ENCODE data around the gene NMRK1. TPM values are rescaled to one million over a fixed set of nuclear protein-coding genes. Genes with fewer than 3 reads are reported as not detected.
A peak's percentile ranks its signal among the peaks of the same experiment; 100 is the strongest.

Gene NMRK1
- 23.3 and 28.4 TPM in 2 replicates for total RNA-seq (2014; rRNA removed; shearing (Covaris generic); ENCODE audit: low replicate concordance)

DNA sequence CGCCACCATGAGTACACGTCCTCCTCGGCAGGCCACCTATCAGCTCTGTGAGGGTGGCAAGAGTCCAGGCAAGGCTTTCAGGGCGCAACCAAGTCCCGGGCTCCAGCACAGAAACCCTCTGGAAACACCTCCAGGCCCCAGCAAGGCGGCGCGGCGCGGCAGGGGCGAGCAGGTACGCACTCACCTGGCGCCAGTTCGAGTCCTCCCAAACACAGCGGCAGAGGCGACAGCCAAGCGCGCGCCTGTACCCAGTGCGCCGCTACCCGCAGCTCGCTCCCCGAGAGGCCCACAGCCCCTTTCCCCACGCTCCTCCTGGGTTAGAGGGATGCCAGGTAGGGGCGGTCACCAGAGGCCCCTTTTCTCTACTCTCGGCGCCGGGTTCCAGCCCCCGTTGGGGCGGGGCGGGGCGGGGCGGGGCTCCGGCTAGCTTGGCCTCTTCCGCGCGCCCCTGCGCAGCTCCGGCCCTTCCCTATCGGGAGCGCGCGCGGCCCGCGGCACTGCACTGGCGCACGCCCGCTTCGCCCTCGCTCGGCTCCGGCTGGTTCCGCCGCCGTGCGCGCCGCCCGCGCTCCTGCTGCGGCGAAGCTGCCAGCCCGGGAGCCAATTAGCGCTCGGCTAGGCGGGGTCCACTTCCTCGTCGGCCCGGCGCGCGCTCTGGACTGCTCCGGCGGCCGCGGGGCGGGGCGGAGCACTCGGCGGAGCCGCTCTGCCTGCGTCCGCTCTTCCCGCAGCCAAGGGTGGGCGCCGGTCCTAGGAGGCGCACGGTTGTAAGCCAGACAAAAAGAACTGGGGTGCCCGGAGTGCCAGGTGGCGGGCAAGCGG, at the start of gene NMRK1, which contains the start of gene OSTF1:
Gene NMRK1 (minus strand): TSS at position 332 of the 822 bp plus-strand sequence. CDS start 5,040 bp downstream, outside the sequence.
Gene OSTF1 (plus strand): TSS at position 691 of the 822 bp plus-strand sequence. CDS start 179 bp downstream, outside the sequence.
- in situ Hi-C loops (cut with HindIII; ENCODE audit: low pct_unique_long_range_greater_than_20kb, low sequenced_read_pairs) = no loop called here
- peak; percentile 91 for DNase-seq (ENCODE audit: low read depth)

DNA sequence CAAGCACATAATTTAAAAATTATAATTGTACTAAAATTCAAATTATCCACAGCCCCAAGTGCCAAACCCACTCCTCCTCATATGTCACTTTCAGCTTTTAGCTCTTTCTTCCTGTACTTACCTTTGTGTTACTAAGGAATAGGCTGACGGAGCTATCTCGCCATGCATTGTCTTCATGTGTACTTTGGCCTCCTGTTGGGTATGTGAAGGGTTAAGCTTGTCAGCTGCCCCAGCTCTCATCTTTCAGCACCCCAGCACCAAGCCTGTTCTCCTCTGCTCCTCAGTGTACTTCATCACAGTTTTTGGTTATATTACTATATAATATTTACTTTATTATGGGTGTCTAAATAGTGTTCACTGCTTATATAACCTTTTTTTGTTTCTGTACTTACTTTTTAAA, 46.5 kb upstream of the NMRK1 start:
- no peak for DNase-seq (ENCODE audit: low read depth)
- in situ Hi-C loops (cut with HindIII; ENCODE audit: low pct_unique_long_range_greater_than_20kb, low sequenced_read_pairs) = no loop called here

DNA sequence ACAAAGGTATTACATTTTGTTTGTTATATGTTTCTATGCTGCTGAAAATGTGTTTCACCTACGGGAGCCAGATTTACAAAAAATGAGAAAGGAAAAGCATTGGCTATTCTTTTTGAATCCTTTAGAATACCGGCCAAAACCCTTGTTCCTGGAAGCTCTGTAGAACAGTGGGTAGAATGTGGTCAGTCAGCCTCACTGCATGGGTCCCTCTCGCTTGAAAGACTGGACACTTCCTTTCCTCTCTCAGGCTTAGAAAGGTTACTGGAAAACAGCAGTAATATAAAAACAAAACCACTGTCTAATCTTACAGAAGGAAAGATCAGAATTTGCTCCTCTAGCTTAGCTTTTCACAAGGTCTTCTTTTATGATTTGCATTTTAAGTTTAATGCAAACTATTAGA, 45.4 kb upstream of the NMRK1 start:
- in situ Hi-C loops (cut with HindIII; ENCODE audit: low pct_unique_long_range_greater_than_20kb, low sequenced_read_pairs) = no loop called here

DNA sequence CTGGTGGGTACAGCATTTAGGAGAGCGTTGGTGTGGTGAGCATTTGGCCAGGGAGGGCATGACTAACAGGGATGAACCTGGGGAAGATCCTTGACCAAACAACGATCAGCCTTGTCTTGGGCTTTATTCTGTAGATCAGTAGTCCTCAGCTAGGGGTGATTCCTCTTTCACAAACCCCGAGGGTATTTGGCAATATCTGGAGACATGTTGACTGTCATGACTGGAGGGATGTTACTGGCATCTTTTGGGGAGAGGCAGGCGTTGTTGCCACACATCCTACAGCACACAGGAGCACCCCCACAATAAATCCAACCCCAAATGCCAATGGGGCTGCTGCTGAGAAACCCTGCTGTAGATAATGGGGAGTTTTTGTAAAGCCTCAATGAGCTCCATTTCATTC, 44.3 kb upstream of the NMRK1 start:
- in situ Hi-C loops (cut with HindIII; ENCODE audit: low pct_unique_long_range_greater_than_20kb, low sequenced_read_pairs) = no loop called here
- no peak for DNase-seq (ENCODE audit: low read depth)

More for the DNA sequence above, 45.4 kb upstream of the NMRK1 start:
- DNase-seq (ENCODE audit: low read depth) = no peak

DNA sequence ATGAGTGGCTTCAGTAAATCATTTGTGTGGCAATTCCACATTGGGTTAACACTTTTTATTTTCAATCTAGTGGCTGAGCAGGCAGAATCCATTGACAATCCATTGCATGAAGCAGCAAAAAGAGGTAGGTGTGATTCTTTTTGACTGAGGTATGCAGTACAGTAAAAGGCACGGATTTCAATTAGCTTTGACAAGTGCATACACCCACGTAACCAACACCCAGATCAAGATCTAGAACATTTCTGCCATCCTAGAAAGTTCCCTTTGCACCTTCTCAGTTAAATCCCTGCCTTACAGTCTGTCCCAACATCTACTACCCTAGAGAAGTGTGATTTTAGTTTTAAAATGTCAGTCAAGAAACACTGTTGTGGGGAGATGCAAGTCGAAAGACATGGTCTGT, 43.7 kb upstream of the NMRK1 start:
- DNase-seq (ENCODE audit: low read depth) = no peak
- in situ Hi-C loops (cut with HindIII; ENCODE audit: low pct_unique_long_range_greater_than_20kb, low sequenced_read_pairs) = no loop called here

DNA sequence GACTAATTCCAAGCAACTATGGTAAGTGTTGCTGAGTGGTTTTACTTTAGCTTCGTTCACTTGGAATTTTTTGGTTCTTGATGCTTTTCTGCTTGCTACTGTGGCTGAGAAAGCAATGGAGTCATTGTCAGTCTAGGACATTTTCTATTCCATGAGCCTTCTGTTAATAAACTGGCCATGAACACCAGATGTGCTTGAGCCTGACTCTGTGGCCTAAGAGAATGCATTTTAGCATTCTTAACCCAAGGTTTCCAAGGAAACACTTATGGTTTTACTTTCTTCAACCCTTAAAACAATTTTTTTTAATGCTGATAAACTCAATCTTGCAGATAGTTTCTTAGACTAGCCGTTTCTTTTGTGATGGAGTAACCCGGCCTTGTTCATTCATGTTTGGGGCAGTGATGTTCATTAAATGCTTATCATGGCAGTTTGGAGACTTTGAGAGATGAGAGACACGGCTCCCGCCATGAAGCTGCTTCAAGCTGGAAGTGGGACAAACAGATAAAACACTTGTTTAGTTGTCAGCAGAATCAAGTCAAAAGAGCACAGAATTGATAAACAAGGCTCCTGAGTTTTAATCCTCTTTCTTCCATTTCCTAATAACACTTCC, 42.8 kb upstream of the NMRK1 start:
- in situ Hi-C loops (cut with HindIII; ENCODE audit: low pct_unique_long_range_greater_than_20kb, low sequenced_read_pairs) = no loop called here
- DNase-seq (ENCODE audit: low read depth) = no peak

DNA sequence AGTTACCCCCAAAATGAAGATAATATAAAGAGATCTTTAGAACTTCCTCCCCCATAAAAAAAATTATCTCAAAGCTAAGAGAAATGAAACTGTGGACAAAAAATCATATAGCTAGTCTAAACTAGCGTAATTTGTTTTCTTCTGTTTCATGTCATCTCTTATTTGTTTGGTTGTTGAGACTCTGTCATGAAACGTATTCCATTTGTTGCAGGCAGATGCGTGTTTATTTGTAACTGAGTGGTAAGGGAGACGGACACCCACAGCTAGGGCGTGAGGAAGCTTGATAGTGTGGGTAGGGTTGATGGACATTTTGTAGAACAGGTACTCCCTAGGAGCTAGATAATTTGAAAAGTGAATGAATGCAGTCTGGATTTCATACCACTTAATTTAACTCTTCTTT, 42.2 kb upstream of the NMRK1 start:
- DNase-seq (ENCODE audit: low read depth) = no peak
- in situ Hi-C loops (cut with HindIII; ENCODE audit: low pct_unique_long_range_greater_than_20kb, low sequenced_read_pairs) = no loop called here

DNA sequence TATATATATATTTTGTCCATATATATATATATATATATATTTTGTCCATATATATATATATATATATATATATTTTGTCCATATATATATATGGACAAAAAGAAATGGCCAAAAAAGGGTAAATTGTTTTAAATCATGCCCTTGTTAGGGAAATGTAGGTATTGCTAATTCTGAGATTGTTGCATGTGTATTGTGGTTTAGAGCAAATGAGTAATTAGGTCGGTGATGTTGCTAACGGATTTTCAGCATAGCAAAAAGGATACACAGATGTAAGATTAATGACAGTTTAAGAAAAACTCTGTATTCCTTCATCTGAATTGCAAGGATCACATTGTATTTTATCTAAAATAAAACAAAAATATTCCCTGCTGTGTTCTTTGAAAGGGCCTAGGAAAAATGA, 40.6 kb upstream of the NMRK1 start:
- in situ Hi-C loops (cut with HindIII; ENCODE audit: low pct_unique_long_range_greater_than_20kb, low sequenced_read_pairs) = no loop called here

DNA sequence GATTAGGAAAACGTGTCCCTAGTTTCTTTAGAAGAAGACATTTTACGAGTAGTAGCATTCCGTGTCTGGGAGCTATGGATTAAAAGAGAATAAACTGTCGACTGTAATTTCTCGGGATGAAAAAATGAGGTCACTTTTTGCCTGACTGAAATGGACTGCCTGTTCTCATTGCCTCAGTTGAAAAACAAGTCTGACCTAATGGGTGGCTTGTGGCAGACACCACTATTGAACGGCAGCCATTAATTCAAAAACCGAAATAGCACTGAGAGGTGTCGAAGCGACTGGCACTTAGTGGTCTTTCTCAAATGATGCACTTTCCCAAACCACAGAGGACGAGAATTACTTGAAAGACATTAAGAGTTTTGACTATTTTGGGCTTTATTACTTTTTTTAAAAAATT, 35.7 kb upstream of the NMRK1 start:
- in situ Hi-C loops (cut with HindIII; ENCODE audit: low pct_unique_long_range_greater_than_20kb, low sequenced_read_pairs) = no loop called here
- DNase-seq (ENCODE audit: low read depth) = no peak

More for the DNA sequence above, 40.6 kb upstream of the NMRK1 start:
- no peak for DNase-seq (ENCODE audit: low read depth)

DNA sequence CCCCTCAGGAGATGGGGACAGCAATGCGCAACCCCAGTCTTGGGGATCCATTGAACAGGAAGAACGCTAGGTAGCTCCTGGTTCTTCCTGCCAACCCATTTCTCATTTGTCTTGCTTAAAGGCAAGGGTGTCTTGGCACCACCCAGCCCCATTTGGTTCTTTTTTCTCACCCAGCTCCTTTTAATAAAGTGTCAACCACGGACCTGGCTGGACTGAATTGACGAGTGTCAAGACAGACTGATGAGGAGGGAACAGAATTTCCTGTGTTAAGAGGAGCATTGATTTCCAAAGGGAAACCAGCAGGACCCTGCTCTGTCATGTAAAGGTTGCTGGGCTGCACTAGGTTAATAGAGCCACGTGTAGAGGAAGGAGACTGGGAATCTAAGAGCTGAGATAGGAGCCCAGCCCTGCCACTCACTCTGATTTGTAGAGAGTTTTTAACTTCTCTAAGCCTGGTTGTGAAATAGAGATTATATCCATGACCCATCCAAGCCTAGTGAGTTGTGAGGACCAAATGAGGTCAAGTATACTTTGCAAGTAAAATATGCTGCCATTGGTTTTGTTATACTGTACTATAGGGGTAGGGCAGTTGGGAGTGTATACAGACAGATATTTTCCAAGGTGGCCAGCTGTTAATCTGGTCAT, 34.1 kb upstream of the NMRK1 start:
- in situ Hi-C loops (cut with HindIII; ENCODE audit: low pct_unique_long_range_greater_than_20kb, low sequenced_read_pairs) = no loop called here
- no peak for DNase-seq (ENCODE audit: low read depth)

DNA sequence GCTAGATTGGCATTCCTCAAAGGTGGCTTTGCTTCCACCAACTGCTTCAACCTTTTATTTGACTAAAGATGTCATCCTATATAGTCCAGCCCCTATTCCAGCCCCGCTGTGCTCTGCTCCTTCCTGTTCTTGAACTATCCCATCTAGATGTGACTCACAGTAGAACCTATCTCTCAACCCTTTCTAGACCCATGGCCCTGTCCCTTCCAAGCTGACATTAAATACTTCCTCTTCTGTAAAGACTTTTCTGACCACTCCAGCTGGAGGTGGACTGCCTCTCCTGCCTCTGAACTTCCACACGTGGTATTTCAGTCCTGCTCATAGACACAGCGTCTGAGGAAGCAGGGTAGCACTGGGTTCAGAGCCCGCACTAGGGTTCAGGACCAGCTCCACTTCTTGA, 32.7 kb upstream of the NMRK1 start:
- in situ Hi-C loops (cut with HindIII; ENCODE audit: low pct_unique_long_range_greater_than_20kb, low sequenced_read_pairs) = no loop called here
- DNase-seq (ENCODE audit: low read depth) = no peak

DNA sequence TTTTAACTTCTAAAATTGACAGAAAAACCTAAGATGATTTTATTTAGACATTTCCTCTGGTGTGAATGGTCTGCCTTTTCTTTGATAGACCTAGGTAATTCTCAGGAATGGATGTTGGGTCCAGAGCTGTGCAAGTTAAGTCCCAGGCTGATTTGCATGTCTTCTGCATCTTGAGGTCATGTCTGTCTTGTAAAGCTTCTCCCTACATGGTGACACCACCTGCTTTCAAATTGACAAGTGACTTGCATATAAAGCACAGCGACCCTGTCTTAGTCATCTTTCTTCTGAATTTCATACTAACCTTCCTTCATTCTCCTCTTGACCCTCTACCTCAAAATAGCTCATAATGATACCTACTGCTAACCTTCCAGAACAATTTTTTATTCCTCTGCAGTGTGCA, 29.6 kb upstream of the NMRK1 start:
- in situ Hi-C loops (cut with HindIII; ENCODE audit: low pct_unique_long_range_greater_than_20kb, low sequenced_read_pairs) = no loop called here
- DNase-seq (ENCODE audit: low read depth) = no peak

DNA sequence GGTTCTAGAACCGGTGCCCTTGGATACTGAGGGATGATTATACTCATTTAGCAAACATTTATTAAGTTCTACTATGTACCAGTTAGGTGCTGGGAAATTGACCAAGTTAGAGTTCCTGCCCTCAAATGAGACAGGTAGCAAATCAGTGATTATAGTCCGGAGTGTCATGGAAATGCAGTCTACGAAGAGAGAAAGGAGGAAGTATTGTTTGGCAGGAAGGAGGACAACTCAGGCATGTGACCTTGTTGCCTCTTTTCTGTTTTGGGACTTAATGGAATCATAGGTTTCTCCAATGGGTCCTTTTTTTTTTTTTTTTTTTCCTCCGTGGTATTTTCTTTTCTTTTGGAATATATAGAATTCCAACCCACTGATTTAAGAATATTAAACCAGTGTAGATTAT, 28.4 kb upstream of the NMRK1 start:
- DNase-seq (ENCODE audit: low read depth) = no peak
- in situ Hi-C loops (cut with HindIII; ENCODE audit: low pct_unique_long_range_greater_than_20kb, low sequenced_read_pairs) = no loop called here

DNA sequence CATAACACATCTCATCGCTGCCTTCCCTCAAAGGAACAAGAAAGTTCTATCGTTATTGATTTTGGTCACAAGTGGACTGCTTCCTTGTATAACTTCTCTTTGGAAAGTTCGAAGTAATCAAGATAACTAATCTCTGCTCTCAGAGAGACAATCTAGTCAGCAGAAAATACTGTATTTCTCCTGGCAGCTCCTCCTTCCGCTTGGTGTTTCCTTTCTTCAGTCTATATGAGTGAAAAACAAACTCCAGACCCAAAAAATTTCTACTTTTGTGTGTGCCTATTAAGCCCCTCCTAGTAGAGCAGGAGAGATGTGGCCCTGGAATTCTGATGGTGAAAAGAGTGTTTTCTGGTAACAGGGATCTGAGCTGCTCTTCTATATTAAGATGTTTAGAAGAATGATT, 24.8 kb upstream of the NMRK1 start:
- no peak for DNase-seq (ENCODE audit: low read depth)
- in situ Hi-C loops (cut with HindIII; ENCODE audit: low pct_unique_long_range_greater_than_20kb, low sequenced_read_pairs) = no loop called here

DNA sequence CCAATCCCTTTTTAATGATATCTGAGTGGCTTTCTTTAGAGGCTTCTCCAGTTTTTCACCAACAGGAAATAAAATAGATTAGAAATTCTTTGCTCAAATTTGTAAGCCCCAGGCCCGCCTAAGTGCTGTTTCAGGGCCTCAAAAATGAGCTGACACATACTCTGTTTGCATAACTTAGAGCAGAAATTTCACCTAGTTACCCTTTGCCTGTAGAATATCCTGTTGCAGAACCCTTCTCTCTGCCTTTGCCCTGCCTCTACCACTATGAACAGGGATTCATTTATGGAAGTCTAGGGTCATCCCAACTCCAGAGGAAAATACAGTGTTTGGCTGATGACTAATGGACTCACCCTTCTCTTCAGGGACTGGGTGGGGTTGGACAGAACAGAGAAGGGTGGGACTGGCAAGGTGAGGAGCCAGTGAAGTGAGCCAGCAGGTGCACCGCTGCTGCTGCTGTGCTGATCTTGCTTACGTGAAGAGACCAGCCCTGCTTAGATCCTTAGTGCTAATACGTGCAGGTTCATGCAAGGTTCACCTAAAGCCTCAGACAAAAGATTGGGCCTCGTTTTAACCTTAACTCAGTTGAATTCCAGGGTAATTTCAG, 23.2 kb upstream of the NMRK1 start:
- in situ Hi-C loops (cut with HindIII; ENCODE audit: low pct_unique_long_range_greater_than_20kb, low sequenced_read_pairs) = no loop called here
- no peak for DNase-seq (ENCODE audit: low read depth)

DNA sequence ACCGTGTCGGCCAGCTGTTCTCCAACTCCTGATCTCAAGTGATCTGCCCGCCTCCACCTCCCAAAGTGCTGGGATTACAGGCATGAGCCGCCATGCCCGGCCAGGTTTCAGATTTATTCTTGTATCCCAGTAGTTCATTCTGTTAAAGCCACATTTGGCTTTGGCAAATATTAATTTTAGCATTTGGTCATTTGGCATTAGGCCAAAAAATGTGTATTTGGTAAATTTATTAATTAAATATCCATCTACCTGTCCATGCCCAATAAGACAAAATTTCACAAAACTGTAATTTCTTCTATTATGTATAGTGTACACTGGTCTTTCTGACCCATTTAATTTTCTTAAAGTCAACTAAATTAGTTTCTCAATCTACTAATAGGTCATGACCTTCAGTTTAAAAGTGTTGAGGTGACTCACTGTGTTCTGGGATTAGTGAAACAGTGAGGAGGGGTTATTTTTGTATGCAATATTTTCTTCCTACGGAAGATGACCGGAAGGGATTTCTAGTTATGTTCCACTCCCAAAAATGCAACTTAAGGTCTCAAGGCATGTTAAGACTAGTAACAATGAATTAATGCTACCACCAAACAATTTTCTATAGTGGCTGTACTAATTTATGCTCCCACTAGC, 21.4 kb upstream of the NMRK1 start:
- no peak for DNase-seq (ENCODE audit: low read depth)
- in situ Hi-C loops (cut with HindIII; ENCODE audit: low pct_unique_long_range_greater_than_20kb, low sequenced_read_pairs) = no loop called here

DNA sequence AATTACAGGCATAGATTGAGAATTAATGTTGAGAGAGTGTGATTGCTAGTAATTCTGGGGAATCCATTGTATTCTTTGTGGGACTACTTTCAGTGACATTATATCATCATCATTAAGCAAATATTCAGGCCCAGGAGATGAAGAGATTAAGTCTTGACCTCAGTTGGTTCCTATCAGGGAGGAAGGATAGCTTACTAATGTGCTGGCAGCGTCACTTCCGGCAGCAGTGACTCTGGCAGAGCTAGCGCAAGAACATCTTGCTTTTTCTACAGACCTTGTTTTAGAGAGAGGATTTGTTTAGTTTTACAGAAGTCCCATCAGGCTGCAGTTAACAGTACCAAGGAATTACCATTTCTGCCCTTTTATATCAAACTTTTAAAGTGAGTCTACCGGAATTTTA, 20.6 kb upstream of the NMRK1 start:
- in situ Hi-C loops (cut with HindIII; ENCODE audit: low pct_unique_long_range_greater_than_20kb, low sequenced_read_pairs) = no loop called here
- DNase-seq (ENCODE audit: low read depth) = no peak

DNA sequence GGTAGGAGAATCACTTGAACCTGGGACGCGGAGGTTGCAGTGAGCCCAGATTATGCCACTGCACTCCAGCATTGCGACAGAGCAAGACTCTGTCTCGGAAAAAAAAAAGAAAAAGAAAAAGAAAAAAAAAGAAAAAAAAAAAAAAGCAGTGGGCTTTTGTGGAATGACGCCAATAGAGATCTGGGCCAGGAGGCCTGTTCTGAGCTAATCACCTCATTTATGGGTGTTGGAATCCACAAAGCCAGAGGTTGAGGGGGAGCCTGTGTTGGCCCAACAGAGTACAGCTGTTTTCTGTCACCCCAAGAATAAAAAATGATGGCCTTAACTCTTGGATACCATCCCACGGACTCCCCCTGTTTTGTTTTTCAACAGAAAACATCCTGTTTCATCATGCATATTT, 18.9 kb upstream of the NMRK1 start:
- no peak for DNase-seq (ENCODE audit: low read depth)
- in situ Hi-C loops (cut with HindIII; ENCODE audit: low pct_unique_long_range_greater_than_20kb, low sequenced_read_pairs) = no loop called here

Data from Caki2 (cell line).